ENCODE measurements around the gene OR2F2.

DNA sequence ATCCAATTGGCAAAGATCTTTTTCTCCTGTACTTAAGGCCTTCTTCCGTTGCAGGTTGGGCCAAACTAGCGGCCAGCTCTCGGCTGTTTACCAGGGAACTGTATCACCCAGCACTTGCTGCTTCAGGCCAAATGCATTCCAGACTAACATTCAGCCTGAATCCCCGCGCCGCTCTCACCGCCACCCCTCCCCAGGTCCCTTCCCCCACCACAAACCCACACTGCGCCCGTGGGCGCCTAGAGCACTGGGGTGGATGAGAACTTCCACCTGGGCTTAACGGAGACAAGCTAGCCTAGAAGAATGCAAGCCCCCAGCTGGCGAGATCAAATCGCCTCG is 33.7 kb upstream of the OR2F2 start:
- TF ChIP-seq BHLHE40 (IDR thresholded peaks at IDR 0.05; ENCODE audit: borderline replicate concordance) (no peak), TARDBP (IDR thresholded peaks at IDR 0.05) (no peak), NFRKB (IDR thresholded peaks at IDR 0.05) (no peak), PKNOX1 (IDR thresholded peaks at IDR 0.05) (no peak), ZNF384 (IDR thresholded peaks at IDR 0.05) (no peak), FOXM1 (IDR thresholded peaks at IDR 0.05; ENCODE audit: borderline replicate concordance) (no peak)

Data from HEK293T (cell line).